Heart right ventricle (tissue), 16 donors: Measurements from ENCODE around the gene AIFM1. TPM values are rescaled to one million over a fixed set of nuclear protein-coding genes. Genes with fewer than 3 reads are reported as not detected.

Source experiments
- ATAC-seq, 8 donors: fragments of 200-7000 bp; cut with Tn5 transposase; one replicate each; pipeline ENCODE4 v1.9.1; 2020; ENCODE audit warnings: mild to moderate bottlenecking in 8 of 8, moderate library complexity in 8 of 8, moderate number of reproducible peaks in 1 of 8
- DNase-seq, 2 donors: peaks; one replicate each; pipeline ENCODE4 v3.0.0-alpha.2; 2020
- H3K27ac ChIP-seq, 10 donors: fragments of 200-600 bp; sonication (generic) in 2 of 10; one replicate each; pipeline versions ENCODE4 v1.5.0 to v1.8.0; 2020 to 2022; ENCODE audit warnings: mild to moderate bottlenecking in 3 of 10
- H3K27me3 ChIP-seq, 7 donors: fragments of 200-600 bp; one replicate each; pipeline ENCODE4 v1.8.0; 2021 to 2022; ENCODE audit warnings: mild to moderate bottlenecking in 2 of 7
- H3K36me3 ChIP-seq, 9 donors: fragments of 200-600 bp; sonication (generic) in 1 of 9; one replicate each; pipeline versions ENCODE4 v1.5.0 to v1.8.0; 2020 to 2022; ENCODE audit warnings: mild to moderate bottlenecking in 2 of 9
- H3K4me1 ChIP-seq, 9 donors: fragments of 200-600 bp; sonication (generic) in 1 of 9; one replicate each; pipeline versions ENCODE4 v1.5.0 to v1.8.0; 2020 to 2022; ENCODE audit warnings: mild to moderate bottlenecking in 4 of 9
- H3K4me3 ChIP-seq, 10 donors: fragments of 200-600 bp; sonication (generic) in 2 of 10; one replicate each; pipeline versions ENCODE4 v1.5.0 to v1.8.0; 2020 to 2022; ENCODE audit warnings: mild to moderate bottlenecking in 7 of 10, moderate library complexity in 2 of 10
- H3K9me3 ChIP-seq, 11 donors: fragments of 200-600 bp in 10 of 11; sonication (generic) in 2 of 11; one replicate each; pipeline versions ENCODE4 v1.5.0 to v1.8.0; 2013 to 2022; ENCODE audit warnings: mild to moderate bottlenecking in 2 of 11, control low read depth in 1 of 11, moderate library complexity in 1 of 11
- CTCF ChIP-seq, 9 donors: fragments of 200-600 bp; sonication (generic) in 2 of 9; IDR thresholded peaks; one replicate each; pipeline versions ENCODE4 v1.5.0 to v1.8.0; 2021 to 2022; ENCODE audit warnings: antibody characterized with exemption in 9 of 9, mild to moderate bottlenecking in 5 of 9, moderate library complexity in 1 of 9
- WGBS, 2 donors: extraction: QIAGEN DNeasy Blood & Tissue Kit; methylation state at CpG; one replicate each; pipeline ENCODE4 v1.1.7; 2013; ENCODE audit warnings: inconsistent platforms in 1 of 2; 5-methylcytosine and 5-hydroxymethylcytosine counted together
- intact Hi-C, 10 donors: fragments of 100-400 bp; cut with DNase I; formaldehyde crosslinking; loops; one replicate each; pipeline versions ENCODE4 v1.11.1 to v1.14.2; 2022
- polyA plus RNA-seq, 2 donors: library from polyadenylated mRNA; stranded (reverse); fragments of 200-250 nt; gene quantifications; one replicate each; pipeline ENCODE4 v1.2.3, GENCODE V29; 2013
- total RNA-seq, 10 donors: library from RNA; stranded (reverse); fragmentation: NEBNext Ultra II Directional in 3 of 10; extraction: Animal tissue kit (Norgen Biotek cat#: 25700) in 3 of 10; gene quantifications; one replicate each; pipeline versions ENCODE4 v1.2.1 to v1.2.4, GENCODE V29; 2021 to 2023
- donor health status: Arrhythmogenic right ventricular cardiomyopathy.
- donor health status: ischemic (EF 13 %, LVEDD 7.1; RV severe dilation, severe dysfunction).
- donor health status: healthy with polysubstance abuse.
- donor health status: DM: no; HTN: yes; CAD: no.
- donor health status: DM: no; HTN: no; CAD: no.
- donor health status: ischemic (EF 25% LVEDD 6.9; RV normal size, moderate dysfunction).
- donor health status: ischemic (EF 25% LVEDD 5.7; RV mildly dilated, moderate dysfunction).
- donor health status: healthy.
- donor health status: DM: yes; HTN: yes; CAD: no.
- donor health status: Ischemic cardiomyopathy.
- donor health status: ischemic (EF 35%, LVEDD 5.7; RV mildly dilated, moderate dysfunction).
- donor health status: nonischemic (EF 11% LVEDD 7.7; RV severe dilation, severe dysfunction).
- donor health status: DM: yes; HTN: yes; CAD: no.
- donor health status: PGD.
- donor health status: ischemic (EF 29% LVEDD 5.4; RV normal size, mild dysfunction).
- donor health status: nonischemic (EF 23%, LVEDD 6.1; RV moderate dilation, normal function).

Gene AIFM1
- total and polyA plus RNA-seq, 12 donors: 93.8 to 165 (median 141) TPM

- peaks cover 0 to 3% (median 0%) of the 10 kb centered on the region in 7 donors for H3K27me3 ChIP-seq
- no peaks in the 10 kb centered on the region for H3K9me3 ChIP-seq
- intact Hi-C loops: loop anchor here in 1 of 10 donors (5.0 kb wide), 1 partner anchor 32 kb away; no protein-coding TSS in a partner anchor
- WGBS, 2 donors: 90% methylated on average over 4 of the region's 4 CpGs
- ATAC-seq (no peak), DNase-seq (no peak)
- no peak overlapping the region for H3K27ac ChIP-seq
- H3K4me1 ChIP-seq: peaks cover 0 to 34% (median 7%) of the 10 kb centered on the region in 9 donors
- no peak overlapping the region for H3K4me3 ChIP-seq
- peaks cover 0 to 10% (median 0%) of the 10 kb centered on the region in 9 donors for H3K36me3 ChIP-seq
- TF ChIP-seq CTCF (IDR thresholded peaks at IDR 0.05): no peak
Measured at GRCh38 chrX:130159776-130160175, 5.9 kb downstream of the AIFM1 start.

DNA sequence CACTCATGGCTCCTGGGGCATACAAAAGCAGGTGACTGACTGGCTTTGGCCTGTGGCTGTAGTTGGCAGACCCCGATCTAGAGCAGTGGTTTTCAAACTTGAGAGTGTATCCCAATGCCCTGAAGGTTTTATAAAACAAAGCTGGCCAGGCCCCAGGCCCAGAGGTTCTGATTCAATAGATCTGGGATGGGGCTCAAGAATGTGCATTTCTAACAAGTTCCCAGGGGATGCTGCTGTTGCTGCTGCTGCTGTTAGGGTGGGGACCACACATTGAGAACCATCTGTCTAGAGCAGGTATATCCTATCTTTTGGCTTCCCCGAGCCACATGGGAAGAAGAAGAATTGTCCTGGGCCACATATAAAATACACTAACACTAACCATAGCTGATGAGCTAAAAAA is 7.3 kb downstream of the AIFM1 start:
- peaks cover 0 to 19% (median 2%) of the 10 kb centered on the region in 9 donors for H3K4me1 ChIP-seq
- H3K4me3 ChIP-seq: no peak overlapping the region
- peaks cover 0 to 3% (median 0%) of the 10 kb centered on the region in 7 donors for H3K27me3 ChIP-seq
- no peak for DNase-seq
- no peaks in the 10 kb centered on the region for H3K9me3 ChIP-seq
- peaks cover 0 to 17% (median 0%) of the 10 kb centered on the region in 9 donors for H3K36me3 ChIP-seq
- no peak for ATAC-seq
- 63 to 94% methylated on average over 2 of the region's 2 CpGs for WGBS, 2 donors
- intact Hi-C loops: no loop called here
- TF ChIP-seq CTCF (IDR thresholded peaks at IDR 0.05): no peak
- H3K27ac ChIP-seq: no peak overlapping the region

- 28 to 34% methylated on average over 2 of the region's 2 CpGs for WGBS, 2 donors
Measured at GRCh38 chrX:130155564-130155963, 10.1 kb downstream of the AIFM1 start.

GRCh38 chrX:130147631-130148030 is 18.0 kb downstream of the AIFM1 start:
- no peak overlapping the region for H3K4me3 ChIP-seq
- no peak overlapping the region for H3K27ac ChIP-seq
- H3K36me3 ChIP-seq: peaks cover 0 to 60% (median 6%) of the 10 kb centered on the region in 9 donors
- ATAC-seq (no peak), DNase-seq (no peak)
- intact Hi-C loops: no loop called here
- peaks cover 0 to 4% (median 0%) of the 10 kb centered on the region in 9 donors for H3K4me1 ChIP-seq
- H3K27me3 ChIP-seq: peaks cover 0 to 7% (median 0%) of the 10 kb centered on the region in 7 donors
- 71 to 75% methylated on average over 5 of the region's 5 CpGs for WGBS, 2 donors
- TF ChIP-seq CTCF (IDR thresholded peaks at IDR 0.05): no peak
- H3K9me3 ChIP-seq: no peaks in the 10 kb centered on the region

More at GRCh38 chrX:130155564-130155963, 10.1 kb downstream of the AIFM1 start:
- DNase-seq (no peak), ATAC-seq (peak in 4 of 8 donors; percentile 46 to 70 (median 62))
- Histone ChIP-seq H3K4me3 (no peak overlapping the region), H3K36me3 (peaks cover 0 to 17% (median 0%) of the 10 kb centered on the region in 9 donors), H3K27me3 (peaks cover 0 to 11% (median 0%) of the 10 kb centered on the region in 7 donors), H3K27ac (no peak overlapping the region), H3K9me3 (no peaks in the 10 kb centered on the region), H3K4me1 (peaks cover 0 to 12% (median 2%) of the 10 kb centered on the region in 9 donors)
- intact Hi-C loops: no loop called here
- TF ChIP-seq CTCF (IDR thresholded peaks at IDR 0.05): no peak
